ENCODE results near the gene PFKFB4.

- TF ChIP-seq, protein P1, sequence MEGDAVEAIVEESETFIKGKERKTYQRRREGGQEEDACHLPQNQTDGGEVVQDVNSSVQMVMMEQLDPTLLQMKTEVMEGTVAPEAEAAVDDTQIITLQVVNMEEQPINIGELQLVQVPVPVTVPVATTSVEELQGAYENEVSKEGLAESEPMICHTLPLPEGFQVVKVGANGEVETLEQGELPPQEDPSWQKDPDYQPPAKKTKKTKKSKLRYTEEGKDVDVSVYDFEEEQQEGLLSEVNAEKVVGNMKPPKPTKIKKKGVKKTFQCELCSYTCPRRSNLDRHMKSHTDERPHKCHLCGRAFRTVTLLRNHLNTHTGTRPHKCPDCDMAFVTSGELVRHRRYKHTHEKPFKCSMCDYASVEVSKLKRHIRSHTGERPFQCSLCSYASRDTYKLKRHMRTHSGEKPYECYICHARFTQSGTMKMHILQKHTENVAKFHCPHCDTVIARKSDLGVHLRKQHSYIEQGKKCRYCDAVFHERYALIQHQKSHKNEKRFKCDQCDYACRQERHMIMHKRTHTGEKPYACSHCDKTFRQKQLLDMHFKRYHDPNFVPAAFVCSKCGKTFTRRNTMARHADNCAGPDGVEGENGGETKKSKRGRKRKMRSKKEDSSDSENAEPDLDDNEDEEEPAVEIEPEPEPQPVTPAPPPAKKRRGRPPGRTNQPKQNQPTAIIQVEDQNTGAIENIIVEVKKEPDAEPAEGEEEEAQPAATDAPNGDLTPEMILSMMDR (IDR thresholded peaks at IDR 0.05): no peak
- no peak for TF ChIP-seq POLR2A (IDR thresholded peaks at IDR 0.05)
Observed at GRCh38 chr3:48511551-48511950, 45.1 kb downstream of the PFKFB4 start.
